GM18526 (cell line): ENCODE results near the gene RASSF1.
A peak's percentile ranks its signal among the peaks of the same experiment; 100 is the strongest.

Experiments used
- POLR2A ChIP-seq: IDR thresholded peaks from 3 replicates; pipeline ENCODE4 v1.6.1; 2011; ENCODE audit not compliant: insufficient read length; ENCODE audit errors: extremely low read depth

The RASSF1 gene

GRCh38 chr3:50341537-50341936 is 901 bp upstream of the RASSF1 start:
- TF ChIP-seq POLR2A: no peak

- TF ChIP-seq POLR2A: no peak
Observed at GRCh38 chr3:50340147-50340447, 539 bp downstream of the RASSF1 start.

DNA sequence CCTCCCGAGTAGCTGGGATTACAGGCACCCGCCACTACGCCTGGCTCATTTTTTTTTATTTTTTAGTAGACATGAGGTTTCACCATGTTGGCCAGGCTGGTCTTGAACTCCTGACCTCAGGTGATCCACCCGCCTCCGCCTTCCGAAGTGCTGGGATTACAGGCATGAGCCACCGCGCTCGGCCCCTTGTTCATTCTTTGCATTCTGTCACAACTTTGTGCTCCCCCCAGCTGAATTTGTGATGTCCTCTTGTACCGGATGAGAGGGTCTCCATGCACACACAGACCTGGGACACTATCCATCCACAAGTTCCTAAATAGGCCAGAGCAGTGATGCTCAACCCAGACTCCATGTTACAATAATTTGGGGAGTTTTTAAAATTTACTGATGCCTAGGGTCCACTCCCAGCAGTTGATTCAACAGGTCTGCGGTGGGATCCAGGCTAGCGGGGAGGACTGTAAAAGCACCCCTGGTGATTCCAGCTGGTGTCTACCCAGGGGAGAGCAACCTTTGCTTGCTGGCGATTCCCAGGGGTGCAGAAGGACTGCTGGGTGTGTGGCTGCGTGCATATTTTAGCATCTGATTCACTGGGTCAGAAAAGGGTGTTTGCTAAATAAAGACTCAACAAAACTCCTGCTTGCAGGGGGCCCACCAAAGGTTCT is 1.0 kb downstream of the RASSF1 start:
- no peak for TF ChIP-seq POLR2A

DNA sequence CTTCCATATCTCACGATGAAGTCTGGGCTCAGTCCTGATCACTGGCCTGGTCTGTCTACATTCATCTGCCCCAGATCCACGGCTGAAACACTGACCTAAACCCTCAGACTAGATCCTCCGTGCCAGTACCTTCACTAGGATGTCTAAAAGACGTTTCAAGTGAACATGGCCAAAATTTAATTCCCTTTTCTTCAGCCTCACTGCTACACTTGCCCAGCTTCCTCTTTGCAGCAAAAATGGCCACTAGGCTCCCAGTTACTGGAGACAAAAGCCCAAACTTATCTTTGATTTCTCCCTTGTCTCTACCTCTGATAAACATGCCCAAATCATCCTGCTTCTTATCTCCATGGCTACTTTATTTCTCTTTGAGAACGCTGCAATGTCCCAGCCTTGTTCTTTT is 1.7 kb downstream of the RASSF1 start:
- no peak for TF ChIP-seq POLR2A

- peak; percentile 77 for TF ChIP-seq POLR2A
Observed at GRCh38 chr3:50337175-50337861, 3.3 kb downstream of the RASSF1 start.

DNA sequence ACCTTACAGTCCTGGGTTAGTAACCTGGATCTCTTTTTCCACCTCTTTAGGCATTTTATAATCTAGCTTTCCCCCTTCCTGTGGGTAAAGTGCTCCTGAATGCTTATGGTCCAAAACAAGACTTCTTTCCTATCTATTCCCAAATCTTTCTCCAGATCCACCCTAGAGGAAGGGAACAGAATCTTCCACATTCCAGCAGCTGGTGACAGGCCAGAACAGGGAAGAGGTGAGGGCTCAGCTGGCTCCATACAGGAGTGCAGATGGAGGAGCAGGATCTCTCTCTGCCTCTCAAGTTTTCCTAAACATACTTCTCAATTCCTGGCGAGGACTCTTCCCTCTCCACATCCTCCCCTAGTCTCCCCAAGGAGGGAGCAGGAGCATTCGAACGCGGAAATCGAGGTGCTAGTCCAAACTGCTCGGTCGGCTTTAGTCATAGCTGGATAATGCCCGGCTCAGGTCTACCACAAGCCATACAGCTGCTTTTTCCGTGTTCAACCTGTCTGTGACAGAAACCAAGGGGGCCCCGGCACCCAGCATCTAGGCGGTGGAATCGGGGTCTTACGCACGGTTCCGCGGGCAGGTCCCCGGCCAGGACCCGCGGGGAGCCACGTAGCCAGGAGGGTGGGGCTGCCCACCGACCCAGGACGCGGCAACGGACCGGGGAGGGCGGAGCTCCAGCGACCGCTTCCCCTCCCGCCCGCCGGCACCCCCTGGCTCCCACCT is 4.0 kb downstream of the RASSF1 start:
- TF ChIP-seq POLR2A: no peak

DNA sequence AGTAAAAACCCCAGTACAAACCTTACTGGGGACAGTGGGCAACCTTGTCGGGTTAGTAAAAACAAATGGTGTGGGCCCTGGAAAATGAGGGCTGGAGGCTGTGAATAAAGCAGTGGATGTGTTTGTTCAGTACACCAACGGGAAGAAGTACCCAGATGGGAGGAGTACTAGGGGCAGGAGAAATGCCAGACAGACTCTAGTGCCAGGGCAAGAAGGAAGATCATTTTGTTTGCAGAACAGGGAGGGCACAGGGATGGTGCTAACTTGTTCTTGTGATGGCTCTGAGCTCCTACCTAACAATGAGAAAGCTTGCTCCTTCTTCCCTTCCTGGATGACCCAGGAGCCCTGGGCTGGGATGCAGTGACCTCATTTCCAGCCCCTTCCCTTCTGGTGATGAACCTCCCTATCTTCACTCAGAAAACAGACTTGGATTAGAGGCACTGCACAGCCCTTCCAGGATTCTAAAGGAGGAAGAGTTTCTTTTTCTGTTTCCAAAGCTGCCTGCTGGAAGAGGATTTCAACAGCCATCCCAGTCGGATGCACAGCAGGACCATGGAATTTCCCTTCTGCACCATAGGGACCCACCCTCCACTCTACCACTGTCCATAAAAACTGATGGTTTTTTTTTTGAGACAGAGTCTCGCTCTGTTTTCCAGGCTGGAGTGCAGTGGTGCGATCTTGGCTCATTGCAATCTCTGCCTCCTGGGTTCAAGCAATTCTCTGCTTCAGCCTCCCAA is 6.1 kb downstream of the RASSF1 start:
- no peak for TF ChIP-seq POLR2A

GRCh38 chr3:50333744-50334328 is 6.8 kb downstream of the RASSF1 start:
- TF ChIP-seq POLR2A: no peak

GRCh38 chr3:50331364-50331907 is 9.2 kb downstream of the RASSF1 start:
- no peak for TF ChIP-seq POLR2A

DNA sequence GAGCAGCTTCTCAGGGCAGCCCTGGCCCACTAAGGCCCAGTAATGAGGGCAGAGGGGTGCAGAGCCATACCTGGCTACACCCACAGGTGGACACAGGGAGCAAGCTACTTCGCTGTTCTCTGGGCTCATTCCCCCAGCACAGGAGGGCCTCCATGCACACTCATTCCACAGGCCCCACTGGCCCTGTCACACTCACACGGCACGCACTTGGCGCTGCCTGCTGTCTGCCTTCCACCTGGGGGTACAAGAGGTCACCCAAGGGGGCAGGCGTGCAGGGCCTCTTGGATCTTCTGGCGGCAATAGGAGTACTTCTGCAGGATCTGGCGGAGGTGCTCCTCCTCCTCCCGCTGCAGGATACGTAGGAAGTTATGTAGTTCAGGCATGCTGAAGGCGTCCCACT is 10.3 kb downstream of the RASSF1 start:
- TF ChIP-seq POLR2A: no peak

DNA sequence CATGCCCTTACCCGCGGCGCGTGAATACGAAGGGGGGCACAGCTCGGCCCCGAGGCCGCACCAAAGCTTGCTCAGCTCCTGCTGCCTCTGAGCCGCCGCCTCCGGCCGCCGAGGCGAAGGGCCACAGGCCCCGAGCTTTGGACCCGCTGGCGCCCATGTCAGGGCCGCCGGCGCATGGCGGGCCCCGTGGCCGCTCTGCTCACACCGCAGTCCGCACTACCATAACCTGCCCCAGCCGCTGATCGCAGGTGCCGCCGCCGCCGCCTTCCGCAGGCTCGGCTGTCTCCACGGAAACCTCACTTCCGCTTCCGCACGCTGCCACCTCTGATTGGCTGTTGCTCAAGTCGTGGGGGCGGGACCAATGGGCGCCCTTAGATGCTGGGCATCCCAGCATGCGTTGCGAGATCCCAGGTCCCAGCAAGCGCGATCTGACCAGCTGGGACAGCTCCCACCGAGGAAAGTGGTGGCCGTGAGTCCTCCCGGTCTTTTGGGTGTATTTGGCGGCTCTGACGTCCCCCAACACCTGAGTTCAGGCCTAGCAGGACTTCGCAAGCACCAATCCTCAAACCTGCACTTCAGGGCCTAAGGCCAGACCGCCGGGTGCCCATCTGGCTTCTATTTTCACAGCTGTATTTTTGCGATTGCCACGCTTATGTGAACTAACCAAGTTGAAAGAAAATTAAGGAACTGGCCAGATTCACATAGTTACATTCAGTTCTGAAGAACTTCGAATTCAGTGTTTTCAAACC is 12.5 kb downstream of the RASSF1 start, which contains the start of gene TUSC2:
Gene TUSC2, minus strand, starts transcription at position 281 of the 749 bp plus-strand sequence. Its CDS starts 124 bp downstream, at position 157.
- TF ChIP-seq POLR2A: peak; percentile 81

- no peak for TF ChIP-seq POLR2A
Observed at GRCh38 chr3:50327129-50327528, 13.5 kb downstream of the RASSF1 start.

DNA sequence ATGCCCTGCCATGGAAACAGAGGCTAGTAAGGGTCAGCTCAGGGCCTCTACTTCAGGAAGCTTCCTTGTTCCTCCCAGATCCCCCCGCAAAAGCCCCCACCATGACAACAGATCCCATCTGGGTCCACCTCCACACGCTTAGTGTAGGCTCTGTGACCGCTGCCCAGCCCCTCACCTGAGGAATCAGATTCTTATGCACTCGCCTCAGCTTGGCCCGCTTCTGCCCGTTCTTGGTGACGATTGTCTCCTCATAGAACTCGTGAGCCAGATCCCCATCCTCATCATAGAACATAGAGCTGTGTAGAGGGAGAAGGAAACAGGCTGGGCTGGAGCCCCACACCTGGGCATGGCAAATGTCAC is 14.5 kb downstream of the RASSF1 start:
- TF ChIP-seq POLR2A: no peak

DNA sequence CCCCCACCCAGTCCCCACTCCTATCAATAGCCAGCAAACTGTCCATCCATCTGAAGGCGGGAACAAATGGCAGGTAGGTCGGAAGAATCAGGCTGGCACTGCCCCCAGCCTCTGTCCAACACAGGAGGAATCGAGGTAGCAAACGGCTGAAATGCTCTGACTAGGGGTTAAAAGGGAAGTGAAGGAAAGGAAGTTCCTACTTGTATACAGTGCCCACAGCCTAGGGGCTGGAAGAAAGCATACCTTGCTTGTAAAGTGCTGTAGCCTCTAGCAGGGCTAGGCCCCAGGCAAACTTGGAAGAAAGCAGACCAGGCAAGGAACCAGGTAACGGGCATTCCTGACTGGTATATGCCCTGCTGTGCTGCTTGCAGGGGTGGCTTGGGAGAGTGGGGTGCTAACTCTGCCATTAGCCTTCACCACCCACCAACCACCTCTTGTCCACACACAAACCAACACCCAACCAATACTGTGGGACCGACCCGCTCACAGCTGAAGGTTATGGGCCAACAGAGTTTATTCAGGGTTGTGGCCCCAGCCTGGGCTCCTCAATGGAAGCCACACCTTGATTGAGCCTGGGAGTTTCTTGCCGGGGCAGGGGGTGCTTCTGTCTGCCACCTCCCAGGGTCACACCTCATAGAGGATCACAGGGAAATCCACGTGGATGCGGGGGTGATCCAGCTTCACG is 15.0 kb downstream of the RASSF1 start:
- TF ChIP-seq POLR2A: no peak

- TF ChIP-seq POLR2A: no peak
Observed at GRCh38 chr3:50325113-50325480, 15.5 kb downstream of the RASSF1 start.
